ENCODE data around the gene KPTN.

DNA sequence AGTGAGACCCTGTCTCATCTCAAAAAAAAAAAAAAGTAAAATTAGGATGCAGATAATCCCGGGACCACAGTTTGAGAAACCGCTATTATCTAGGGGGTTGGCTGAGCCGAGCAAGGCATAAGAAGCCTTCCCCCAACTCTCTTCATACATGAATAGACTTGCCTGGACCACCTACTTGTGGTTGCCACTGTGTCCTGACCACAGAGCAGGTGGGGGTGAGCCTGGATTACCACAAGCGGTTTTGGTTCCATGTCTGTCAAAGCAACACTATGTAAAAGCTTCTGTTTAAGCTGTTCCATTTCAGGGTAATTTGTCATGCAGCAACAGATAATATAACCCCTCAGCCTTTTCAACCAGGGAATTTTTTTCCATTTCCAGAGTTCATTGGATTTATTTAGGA lies 34.1 kb upstream of the KPTN start:
- TF ChIP-seq, protein P1, sequence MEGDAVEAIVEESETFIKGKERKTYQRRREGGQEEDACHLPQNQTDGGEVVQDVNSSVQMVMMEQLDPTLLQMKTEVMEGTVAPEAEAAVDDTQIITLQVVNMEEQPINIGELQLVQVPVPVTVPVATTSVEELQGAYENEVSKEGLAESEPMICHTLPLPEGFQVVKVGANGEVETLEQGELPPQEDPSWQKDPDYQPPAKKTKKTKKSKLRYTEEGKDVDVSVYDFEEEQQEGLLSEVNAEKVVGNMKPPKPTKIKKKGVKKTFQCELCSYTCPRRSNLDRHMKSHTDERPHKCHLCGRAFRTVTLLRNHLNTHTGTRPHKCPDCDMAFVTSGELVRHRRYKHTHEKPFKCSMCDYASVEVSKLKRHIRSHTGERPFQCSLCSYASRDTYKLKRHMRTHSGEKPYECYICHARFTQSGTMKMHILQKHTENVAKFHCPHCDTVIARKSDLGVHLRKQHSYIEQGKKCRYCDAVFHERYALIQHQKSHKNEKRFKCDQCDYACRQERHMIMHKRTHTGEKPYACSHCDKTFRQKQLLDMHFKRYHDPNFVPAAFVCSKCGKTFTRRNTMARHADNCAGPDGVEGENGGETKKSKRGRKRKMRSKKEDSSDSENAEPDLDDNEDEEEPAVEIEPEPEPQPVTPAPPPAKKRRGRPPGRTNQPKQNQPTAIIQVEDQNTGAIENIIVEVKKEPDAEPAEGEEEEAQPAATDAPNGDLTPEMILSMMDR (conservative IDR thresholded peaks at IDR 0.05): no peak
- no peak for TF ChIP-seq EZH2 (IDR thresholded peaks at IDR 0.05; ENCODE audit: low read depth)

Measured in PC-9 (cell line).